IPS DF 19.7 (cell line): ENCODE measurements around the gene AVPR2.

Experiments
- DNase-seq: peaks from one replicate; pipeline ENCODE4 v3.0.0-alpha.2; 2013; ENCODE audit warnings: low read depth, low spot score

Gene AVPR2

DNA sequence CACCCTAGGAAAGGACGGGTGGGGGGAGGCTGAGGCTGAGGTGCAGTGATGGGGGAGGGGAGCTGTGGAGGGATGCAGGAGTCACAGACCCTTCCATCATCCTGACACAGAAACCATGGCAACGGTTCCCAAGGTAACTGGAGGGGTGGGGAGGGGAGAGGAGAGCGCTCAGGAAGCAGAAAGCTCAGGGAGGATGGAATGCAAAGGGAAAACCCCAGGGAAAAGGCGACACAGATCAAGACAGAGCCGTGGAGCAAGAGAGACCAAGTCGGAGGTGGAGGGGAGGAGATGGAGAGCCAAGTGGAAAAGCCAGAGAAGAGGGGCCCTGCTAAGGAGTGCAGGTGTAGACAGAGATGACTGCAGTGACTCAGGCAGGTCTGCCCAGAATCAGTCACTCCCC, 33.0 kb upstream of the AVPR2 start:
- DNase-seq = no peak

DNA sequence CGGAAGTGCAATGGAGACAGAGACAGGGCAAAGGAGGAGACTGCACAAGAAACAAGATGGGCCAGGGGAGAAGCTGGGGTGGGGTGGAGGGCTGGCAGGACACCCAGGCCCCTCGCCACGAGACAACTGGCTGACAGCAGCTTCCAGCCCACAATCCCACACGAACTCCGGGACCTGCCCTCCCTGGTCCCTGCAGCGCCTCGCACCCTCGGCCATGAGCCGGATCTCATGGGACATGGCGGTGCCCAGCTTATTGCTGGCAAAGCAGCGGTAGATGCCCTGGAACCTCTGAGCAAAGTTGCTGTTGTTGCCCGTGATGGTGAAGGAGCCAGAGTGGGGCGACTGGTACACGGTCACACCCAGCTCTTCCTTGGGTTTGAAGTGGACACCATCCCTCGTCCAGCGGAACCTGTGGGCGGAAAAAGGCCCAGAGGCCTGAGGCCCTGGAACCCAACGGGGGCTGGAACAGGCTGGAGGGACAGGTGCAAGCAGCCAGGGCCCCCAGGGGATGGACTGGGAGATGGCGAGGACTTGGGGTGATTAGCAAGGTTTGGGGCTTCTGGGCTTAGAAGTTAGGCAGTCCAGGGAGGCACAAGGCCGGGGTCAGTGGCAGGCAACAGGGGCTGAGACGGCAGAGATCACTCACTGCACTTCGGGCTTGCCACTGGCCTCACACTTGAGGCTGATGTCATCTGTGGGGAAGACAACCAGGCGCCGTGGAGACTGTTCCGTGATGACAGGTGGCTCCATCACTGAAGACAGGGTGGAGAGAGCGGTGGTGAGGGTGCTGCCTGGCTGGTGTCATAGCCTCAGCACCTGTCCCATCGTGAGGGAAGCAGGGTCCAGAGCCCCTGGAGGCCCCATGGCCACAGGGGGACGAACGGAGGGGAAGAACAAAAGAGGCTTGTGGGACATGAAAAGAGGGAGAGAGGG, 32.3 kb upstream of the AVPR2 start:
- no peak for DNase-seq

DNA sequence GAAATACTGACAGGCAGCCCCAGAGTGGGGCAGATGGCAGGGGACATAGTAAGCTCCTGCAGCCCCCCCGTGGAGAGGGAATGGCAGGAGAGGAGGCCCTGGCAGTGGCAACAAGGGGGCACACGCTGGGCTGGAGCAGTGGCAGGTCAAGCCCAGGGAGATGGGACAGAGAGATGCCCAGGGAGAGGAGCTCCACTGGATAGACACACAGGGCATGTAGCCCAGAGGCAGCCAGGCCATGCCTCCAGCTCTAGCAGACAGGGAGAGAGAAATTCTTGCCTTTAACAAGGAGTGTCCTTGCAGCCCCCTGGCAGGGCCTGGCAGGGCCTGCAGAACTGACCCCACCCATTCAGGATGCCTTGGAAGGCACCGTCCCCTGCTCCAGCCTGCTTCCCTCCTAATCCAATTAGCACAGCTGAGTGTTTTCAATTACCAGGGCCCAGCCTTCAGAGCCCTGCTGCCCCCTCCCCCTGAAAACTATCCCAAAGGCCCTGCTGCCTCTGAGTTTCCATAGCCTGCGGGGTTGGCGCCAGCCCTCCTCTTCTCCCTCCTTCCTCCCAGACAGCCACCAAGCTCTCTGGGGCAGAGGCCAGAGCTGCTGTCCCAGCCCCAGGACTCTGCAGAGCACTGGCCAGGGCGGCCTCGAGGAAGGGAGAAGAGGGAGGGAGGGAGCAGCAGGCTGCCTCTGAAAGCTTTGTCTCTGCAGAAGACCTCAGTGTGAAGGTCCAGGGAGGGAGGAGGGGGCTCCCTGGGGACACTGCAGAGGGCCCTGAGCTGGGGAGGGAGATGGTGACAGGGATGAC, 31.0 kb upstream of the AVPR2 start:
- no peak for DNase-seq

DNA sequence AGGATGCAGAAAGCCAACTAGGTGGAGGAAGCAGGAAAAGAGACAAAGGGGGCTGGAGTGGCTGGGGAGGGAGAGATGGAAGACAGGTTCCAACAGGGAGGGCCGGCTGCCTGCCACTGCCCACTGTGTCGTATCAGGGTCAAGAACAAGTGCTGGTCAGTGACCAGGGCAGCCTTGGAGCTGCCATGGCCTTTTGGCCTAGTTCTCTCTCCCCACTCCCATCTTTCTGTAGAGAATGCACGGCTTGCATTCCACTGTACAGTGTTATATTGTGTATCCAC, 30.4 kb upstream of the AVPR2 start:
- no peak for DNase-seq

DNA sequence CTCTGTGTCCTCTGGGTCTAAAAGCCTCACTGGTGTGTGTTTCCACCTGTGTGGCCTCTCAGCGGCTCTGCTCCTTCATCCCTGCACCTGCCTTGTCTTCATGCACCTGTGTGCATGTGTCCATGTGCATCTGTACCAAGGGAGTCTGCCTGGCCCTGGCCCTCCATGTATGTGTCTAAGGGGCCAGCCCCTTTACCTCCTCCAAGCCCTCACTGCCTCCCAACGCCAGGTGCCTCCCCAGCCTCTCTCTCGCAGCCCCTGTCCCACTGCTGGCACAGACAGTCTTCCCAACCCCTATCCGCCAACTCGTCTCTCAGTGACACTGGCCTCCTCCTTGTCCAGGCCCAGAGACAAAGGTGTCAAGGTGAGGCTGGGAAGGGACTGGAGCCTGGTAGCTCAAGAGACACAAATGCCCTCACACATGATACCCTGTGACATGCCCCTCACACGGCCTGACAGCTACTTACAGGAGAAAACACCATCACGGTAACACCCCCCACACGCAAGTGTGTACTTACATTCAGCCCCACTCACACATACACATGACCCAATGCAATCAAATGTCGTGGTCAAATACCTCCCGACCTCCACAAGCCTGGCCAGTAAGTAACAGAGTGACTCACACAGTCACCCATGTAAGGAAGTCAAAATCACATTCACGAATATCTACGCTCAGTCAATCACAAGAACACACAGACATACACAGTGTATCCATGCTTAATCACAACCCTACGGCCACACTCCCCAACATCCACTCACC, 29.9 kb upstream of the AVPR2 start:
- no peak for DNase-seq

DNA sequence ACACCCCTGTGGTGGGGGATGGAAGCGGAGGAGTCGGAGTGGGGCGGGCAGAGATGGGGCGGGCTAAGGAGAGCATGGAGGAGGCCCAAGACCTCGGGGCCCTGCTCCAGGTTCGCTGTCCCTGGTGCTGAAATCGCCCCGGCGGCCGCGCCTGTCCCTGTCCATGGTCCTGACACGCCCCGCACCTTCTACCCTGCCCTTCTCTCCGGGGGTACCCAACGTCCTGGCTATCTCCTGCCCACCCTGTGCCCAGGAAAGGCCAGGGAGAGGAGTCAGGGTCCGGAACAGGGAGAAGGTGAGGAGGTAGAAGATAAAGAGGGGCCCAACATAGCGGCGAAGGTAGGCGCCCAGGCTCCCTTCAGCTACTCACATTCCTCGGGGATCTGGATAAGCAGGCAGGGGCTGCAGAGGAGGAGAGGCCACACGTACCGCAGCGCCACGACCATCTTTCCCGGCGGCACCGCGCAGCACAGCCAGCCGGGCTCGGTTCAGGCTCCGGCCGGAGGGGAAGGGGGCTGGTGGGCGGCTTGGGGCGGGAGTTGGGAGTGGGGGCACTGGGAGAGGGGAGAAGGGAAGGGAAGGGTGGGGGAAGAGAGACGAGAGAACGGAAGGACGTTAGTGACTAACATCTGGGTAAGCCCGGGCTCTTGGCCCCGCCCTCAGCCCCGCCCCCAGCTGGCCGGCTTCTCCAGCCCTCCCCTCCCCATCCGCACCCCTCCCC, 28.9 kb upstream of the AVPR2 start:
- DNase-seq = no peak

DNA sequence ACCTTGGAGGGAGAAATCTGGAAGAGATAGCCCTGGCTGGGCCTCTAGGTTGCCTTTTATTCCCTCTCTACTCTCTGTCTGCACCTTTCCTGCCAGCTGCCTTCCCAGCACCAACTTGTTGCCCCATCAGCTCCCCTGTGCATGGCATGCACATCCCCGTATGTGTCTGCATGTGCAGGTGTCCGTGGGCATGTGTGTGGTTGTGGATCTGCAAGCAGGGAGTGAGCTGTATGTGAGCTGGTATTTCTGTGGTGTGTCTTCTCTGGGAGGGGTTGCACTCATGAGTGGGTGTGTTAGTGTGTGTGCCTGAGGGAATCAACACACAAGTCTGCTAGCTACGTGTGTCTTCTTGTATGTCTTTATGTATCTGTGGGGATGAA, 28.4 kb upstream of the AVPR2 start:
- DNase-seq = no peak

DNA sequence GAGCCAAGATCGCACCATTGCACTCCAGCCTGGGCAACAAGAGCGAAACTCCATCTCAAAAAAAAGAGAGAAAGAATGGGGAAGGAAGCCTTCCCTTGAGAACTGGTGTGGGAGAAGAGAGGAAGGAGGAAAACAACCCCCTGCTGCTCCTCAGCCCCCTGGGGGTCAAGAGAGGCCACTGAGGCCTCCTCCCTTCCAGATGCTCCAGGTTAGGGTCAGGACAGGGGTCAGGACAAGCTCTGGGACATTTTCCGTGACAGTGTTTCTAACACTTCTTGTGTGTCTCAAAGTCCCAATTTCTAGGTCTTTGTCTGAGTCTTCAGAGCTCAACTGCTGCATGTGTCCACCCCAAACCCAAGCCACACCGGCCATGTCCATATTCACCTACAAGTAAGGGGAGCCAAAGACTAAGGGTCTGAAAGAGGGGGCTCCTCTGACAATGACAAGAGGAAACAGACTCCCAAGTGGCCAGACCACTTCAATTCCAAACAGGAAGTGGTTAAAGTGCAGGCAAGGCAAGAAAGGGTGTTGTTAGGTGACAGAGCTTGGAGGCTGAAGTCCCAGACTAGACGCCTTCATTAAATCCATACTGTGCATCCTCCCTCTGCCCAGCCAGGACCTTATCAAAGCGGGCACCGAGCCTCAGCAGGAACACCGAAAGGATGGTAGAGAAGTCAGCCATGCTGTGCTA, 26.8 kb upstream of the AVPR2 start:
- no peak for DNase-seq

DNA sequence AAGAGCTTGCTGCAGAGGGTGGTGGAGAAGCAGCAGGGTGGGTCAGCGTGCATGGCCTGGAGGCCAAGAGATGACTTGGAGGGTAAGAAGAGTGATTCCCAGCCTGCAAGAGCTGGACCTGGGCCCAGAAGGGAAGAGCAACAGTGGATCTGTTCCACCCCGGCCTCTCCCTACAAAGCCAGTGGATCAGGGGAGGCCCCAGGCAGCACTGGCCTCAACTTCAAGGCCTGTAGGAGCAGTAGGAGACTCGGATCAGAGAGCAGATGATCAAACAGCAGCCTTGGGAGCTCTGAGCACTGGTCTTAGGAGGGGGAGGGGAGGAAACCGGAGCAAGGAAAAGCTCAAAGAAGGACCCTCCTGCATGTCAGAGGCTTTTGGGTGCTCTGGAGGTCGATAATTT, 26.1 kb upstream of the AVPR2 start:
- no peak for DNase-seq

DNA sequence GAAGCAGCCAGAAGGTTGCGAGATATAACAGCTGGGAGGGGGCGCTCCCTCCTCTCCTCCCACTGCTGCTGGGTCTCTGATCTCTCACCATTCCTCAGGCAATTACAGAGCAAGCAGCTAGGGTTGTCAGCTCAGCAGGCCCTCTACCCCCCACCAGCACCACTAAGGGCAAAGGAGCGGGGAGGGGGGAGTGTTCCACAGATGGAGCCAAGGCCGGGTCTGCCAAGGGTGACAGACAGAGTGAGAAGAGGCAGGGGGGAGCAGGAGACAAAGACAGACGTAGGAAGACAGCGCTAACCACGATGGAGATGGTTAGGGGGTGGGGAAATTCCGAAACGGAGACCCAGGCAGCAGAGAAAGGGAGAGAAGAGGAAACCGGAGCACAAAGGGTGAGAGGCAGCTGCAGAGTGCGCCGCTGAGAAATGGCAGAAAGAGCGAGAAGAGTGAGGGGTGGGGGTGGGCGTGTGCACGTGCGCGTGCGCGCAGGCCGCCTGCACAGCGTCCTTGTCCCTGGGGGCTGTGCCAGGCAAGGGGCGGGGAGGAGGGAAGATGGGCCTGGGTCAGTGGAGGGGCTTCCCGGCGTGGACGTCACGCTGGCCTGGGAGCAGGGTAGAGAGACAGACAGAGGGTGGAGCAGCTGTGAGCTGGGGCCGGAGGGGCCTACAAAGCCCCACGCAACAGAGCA, 25.4 kb upstream of the AVPR2 start:
- DNase-seq = no peak

DNA sequence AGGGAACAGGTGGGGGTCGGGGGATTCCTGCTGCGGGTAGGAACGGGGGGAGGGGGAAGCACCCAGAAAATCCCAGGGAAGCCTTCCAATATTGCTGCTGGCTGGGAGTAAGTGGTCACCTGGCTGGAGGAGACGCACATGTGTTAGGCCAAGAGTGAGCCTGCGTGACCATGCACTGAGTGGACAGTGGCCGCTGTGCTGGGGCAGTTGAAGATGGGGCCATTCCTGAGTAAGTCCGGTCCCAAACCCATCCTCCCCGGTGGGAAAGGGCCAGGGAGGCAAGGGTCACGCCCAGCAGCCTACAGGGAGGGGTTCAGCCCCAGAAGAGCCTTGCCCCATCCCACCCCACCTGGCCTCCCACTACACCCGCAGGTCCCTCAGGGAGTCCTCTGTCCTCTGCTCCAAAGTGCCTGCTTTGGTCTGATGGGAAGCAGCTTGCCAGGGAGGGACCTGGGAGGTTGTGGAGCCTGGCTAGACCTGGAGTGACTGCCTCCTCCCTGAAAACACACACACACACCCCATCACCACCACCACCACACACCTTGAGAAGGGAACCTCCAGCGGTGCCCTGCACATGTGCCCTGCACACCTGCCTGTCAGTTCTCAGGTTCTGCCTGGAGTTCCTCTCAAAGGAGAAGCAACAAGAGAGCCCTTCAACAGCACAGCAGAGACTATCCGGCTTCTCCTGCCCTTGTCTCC, 24.6 kb upstream of the AVPR2 start:
- DNase-seq = no peak

DNA sequence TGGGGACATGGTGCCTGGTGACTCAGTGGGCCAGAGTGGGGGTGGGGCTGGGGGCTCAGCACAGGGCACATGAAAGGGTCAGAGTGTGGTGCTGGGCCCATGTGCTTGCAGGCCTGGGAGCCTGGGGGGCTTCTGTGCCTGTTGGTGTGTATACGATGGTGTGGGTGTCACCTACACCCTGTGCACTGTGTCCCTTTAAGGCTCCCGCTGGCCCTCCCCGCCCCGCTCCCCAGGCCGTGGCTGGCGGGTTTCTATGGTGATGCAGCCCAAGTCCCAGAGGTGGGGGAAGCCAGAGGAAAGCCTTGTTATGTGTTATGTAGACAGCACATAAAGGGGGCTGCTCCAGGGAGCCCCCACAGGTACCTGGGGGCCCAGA, 24.0 kb upstream of the AVPR2 start:
- DNase-seq = no peak

DNA sequence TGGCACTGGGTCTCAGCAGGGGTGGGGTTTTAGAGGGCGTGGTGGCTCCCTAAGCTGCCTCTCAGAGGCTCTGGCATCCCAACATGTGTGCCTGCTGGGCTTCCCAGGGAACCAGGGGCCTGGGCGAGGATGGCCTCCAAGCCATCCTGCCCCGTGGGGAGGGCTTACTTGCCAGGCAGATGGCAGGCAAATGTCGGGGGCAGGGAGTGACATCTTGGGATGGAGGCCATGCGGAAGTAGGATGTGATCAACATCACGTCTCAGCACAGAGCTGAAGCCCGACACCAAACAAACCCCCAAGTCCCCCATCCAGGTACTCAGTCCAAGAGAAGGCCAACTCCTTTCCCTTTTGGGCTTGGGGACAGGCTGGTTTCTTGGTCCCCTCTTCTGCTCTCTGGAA, 23.2 kb upstream of the AVPR2 start:
- DNase-seq = no peak

DNA sequence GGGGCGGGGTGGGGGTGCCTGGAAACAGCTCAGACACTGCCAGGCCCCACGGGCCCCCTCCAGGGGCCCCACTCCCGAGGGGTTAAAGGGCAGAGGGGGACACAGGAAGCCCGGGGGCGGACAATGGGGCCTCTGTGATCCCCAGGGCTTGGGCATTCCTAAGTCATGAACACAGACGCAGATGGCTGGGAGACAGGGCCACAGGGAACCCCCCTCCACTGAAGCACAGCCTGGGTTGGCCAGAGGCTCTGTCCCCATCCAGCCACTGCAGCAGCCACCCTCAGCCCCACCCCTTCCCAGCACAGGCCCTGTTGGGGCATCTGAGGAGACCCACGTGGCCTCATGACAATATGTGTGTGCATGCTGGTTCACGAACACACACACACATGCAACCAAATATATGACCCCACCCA, 22.4 kb upstream of the AVPR2 start:
- DNase-seq = no peak

DNA sequence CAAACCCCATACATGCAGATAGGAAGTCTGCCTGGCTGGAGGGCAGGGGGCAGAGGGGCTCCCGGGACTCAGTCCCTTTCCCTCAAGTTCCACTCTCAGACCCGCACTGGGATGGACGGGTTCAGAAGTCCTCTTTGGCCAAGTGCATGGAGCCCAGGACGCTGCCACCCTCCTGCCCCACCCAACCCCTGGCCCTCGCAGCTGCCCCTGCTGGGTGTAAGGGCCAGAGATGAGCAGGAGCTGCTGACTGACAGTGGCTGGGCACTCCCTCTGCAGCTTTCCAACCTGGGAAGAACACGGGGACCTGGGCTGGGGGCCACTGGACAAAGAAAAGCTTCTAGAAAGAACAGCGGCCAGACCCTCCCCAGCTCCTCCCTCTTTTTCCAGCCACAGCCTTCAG, 21.9 kb upstream of the AVPR2 start:
- DNase-seq = no peak

DNA sequence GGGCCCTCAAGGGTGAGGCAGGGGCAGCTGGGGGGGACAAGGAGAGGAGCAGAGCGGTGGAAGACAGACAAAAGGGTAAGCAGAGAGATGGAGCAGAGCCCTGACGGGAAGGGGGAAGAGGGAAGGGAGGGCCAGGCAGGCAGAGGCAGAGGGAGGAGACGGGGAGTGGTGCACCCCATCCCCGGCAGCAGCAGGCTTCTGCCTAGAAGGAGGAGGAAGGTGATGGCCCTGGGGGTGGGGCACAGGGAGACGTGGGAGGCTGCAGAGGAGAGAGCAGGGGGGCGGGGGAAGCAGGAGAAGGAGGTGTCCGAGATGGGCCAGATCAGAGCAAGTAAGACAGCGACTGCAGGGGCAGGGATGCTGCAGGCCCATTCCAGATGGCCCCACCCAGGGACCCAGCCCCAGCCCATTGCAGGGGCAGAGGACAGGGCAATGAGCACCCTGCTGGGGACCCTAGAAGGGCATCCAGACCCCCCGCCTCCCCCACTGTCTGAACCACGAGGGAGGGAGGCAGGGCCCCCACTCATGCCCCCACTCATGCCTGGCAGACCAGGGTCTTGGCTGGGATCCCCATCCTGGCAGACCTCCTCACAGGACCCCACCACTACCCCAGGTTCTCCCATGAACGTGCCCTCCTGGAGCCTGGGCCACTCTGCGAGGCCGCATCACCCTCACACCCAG, 21.2 kb upstream of the AVPR2 start:
- DNase-seq = no peak

DNA sequence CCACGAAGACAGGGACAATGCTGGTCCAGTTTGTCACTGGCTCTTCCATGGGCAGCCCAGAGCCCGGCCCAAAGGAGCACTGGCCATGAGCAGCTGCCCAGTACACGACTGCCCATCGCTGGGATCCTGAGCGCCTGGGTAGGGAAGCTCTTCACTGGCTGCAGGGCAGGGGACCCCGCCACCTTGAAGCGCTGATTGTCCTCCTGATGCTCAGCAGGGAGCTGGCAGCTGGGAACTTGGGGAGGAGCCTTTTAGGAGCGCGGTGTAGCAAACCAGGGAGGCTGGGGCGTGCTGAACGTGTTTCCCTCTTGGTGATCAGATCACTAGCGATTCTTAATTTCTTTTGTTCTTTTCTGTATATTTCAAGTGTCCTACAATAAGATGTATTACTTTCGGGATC, 20.3 kb upstream of the AVPR2 start:
- no peak for DNase-seq

DNA sequence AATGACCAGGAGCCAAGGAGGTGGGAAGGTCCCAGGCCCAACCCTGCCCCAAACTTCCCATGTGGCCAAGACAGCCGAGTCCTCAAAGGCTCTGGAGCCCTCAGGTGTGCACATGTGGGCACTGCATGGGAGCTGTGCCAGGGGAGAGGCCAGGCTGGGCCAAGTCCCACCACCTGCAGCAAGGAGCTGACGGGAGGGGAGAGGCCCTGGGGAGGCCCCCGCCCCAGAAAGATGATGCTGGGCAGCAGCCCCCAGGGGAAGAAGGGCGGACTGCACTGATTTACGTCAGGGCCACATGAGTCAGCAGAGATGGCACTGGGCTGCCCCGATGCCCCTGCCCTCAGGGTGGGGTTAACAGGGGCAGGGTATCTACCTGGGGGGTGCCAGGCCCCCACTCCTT, 19.9 kb upstream of the AVPR2 start:
- no peak for DNase-seq

DNA sequence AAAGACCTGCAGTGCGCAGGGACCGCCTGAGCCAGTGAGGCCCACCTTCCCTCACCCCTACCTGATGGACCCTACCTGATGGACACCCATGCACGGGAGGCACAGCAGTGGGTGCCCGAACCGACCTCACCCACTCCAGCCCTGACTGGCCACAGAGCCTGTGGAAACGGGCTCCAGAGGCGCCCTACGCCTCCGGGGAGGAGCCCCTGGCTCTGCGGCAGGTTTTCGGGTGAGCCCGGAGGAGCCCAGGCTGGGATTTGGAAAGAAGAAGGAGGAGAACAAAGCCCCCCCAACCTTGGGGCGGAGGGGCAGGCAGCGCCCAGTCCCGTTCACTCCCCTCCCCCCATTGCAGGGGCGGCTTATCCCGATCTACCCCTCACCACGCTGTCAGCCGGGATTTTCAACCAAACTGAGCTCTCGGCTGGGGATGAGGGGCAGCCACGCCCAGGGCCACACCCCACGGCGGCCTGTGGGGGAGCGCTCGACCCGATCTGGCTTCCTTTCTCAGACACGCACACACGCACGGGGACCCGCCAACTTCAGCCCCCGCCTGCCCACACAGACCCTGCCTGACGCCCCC, 19.2 kb upstream of the AVPR2 start:
- no peak for DNase-seq
